Stomach (tissue), 9 donors: ENCODE measurements around the gene NCKAP1. TPM values are rescaled to one million over a fixed set of nuclear protein-coding genes. Genes with fewer than 3 reads are reported as not detected.

Experiments used
- DNase-seq, 2 donors: peaks; one replicate each; pipeline versions ENCODE4 v3.0.0 to v3.0.0-alpha.2; 2013 to 2019
- H3K27ac ChIP-seq, 5 donors: fragments of 200-600 bp in 4 of 5; sonication (generic) in 4 of 5; one replicate each; pipeline ENCODE4 v1.5.1; 2013 to 2019; ENCODE audit warnings: mild to moderate bottlenecking in 1 of 5, moderate library complexity in 1 of 5
- H3K27me3 ChIP-seq, 3 donors: fragments of 200-600 bp; sonication (generic); one replicate each; pipeline ENCODE4 v1.5.1; 2017 to 2019; ENCODE audit warnings: mixed run types in 1 of 3
- H3K36me3 ChIP-seq, 4 donors: fragments of 200-600 bp; sonication (generic); 1 replicate in 3 of 4; 2 replicates in 1 of 4; pipeline ENCODE4 v1.5.1; 2016 to 2019
- H3K4me1 ChIP-seq, 4 donors: fragments of 200-600 bp; sonication (generic); one replicate each; pipeline ENCODE4 v1.5.1; 2016 to 2019
- H3K4me3 ChIP-seq, 4 donors: fragments of 200-600 bp; sonication (generic) in 3 of 4; one replicate each; pipeline ENCODE4 v1.5.1; 2016 to 2019; ENCODE audit warnings: mild to moderate bottlenecking in 1 of 4
- H3K9me3 ChIP-seq, 4 donors: fragments of 200-600 bp; sonication (generic); one replicate each; pipeline ENCODE4 v1.5.1; 2016 to 2019
- CTCF ChIP-seq, 7 experiments: fragments of 450-650 bp in 4 of 7; fragments of 200-600 bp in 3 of 7; sonication (generic) in 3 of 7; IDR thresholded peaks; one replicate each; pipeline ENCODE4 v1.5.1; 2016 to 2019; ENCODE audit warnings: antibody characterized with exemption in 7 of 7, control low read depth in 2 of 7, mild to moderate bottlenecking in 1 of 7
- EP300 ChIP-seq: sonication (generic); formaldehyde crosslinking; IDR thresholded peaks from one replicate; pipeline ENCODE4 v1.6.1; 2017; ENCODE audit warnings: antibody characterized with exemption
- POLR2A ChIP-seq, 4 donors: fragments of 450-650 bp; IDR thresholded peaks; one replicate each; pipeline ENCODE4 v1.6.1; 2016; ENCODE audit warnings: antibody characterized with exemption in 4 of 4, control low read depth in 2 of 4, mild to moderate bottlenecking in 1 of 4, moderate library complexity in 1 of 4
- POLR2AphosphoS5 ChIP-seq, 3 donors: sonication (generic); formaldehyde crosslinking; IDR thresholded peaks; one replicate each; pipeline ENCODE4 v1.6.1; 2016; ENCODE audit warnings: antibody characterized with exemption in 3 of 3
- WGBS, 5 donors: extraction: QIAGEN DNeasy Blood & Tissue Kit in 3 of 5; methylation state at CpG; one replicate each; pipeline versions ENCODE4 v1.1.5 to v1.1.7; 2013 to 2018; 5-methylcytosine and 5-hydroxymethylcytosine counted together
- intact Hi-C: fragments of 100-400 bp; cut with DNase I; formaldehyde crosslinking; loops from one replicate; pipeline ENCODE4 v1.15.1; 2023; ENCODE audit warnings: low total_unique reads
- polyA plus RNA-seq, 3 donors: library from polyadenylated mRNA; stranded (reverse); fragments of 200-250 nt; gene quantifications; one replicate each; pipeline ENCODE4 v1.2.3, GENCODE V29; 2013
- total RNA-seq, 5 donors: library from RNA; depleted of rRNA; stranded (reverse); fragments of >200 nt; gene quantifications; one replicate each; pipeline versions ENCODE4 v1.1.0 to v1.2.3, GENCODE V29; 2014 to 2016
- donor health status: healthy with polysubstance abuse.
- donor health status: Bipolar disorder and iron deficiency.
- donor health status: healthy.

The NCKAP1 gene
- total and polyA plus RNA-seq, 8 donors, result 13.0 to 262 (median 68.8) TPM

GRCh38 chr2:182920631-182921056 lies 117.6 kb downstream of the NCKAP1 start:
- H3K9me3 ChIP-seq, result no peaks in the 10 kb centered on the region
- DNase-seq, result no peak
- H3K4me3 ChIP-seq, result no peak overlapping the region
- H3K4me1 ChIP-seq, result peaks cover 0 to 14% (median 5%) of the 10 kb centered on the region in 4 donors
- WGBS, 5 donors, result 79 to 89% (median 84%) methylated on average over 5 of the region's 5 CpGs
- intact Hi-C loops, result no loop called here
- peaks cover 3 to 66% (median 47%) of the 10 kb centered on the region in 4 donors for H3K36me3 ChIP-seq
- H3K27ac ChIP-seq, result no peak overlapping the region
- H3K27me3 ChIP-seq, result no peaks in the 10 kb centered on the region
- TF ChIP-seq EP300 (no peak), POLR2AphosphoS5 (IDR thresholded peaks at IDR 0.05) (no peak), POLR2A (IDR thresholded peaks at IDR 0.05) (no peak), CTCF (IDR thresholded peaks at IDR 0.05) (no peak)

- H3K27ac ChIP-seq, result no peak overlapping the region
- TF ChIP-seq EP300 (no peak), POLR2A (IDR thresholded peaks at IDR 0.05) (no peak), POLR2AphosphoS5 (IDR thresholded peaks at IDR 0.05) (no peak), CTCF (IDR thresholded peaks at IDR 0.05) (no peak)
- 92 to 97% (median 95%) methylated on average over 7 of the region's 7 CpGs for WGBS, 5 donors
- no peaks in the 10 kb centered on the region for H3K27me3 ChIP-seq
- intact Hi-C loops, result no loop called here
- H3K4me3 ChIP-seq, result no peak overlapping the region
- H3K9me3 ChIP-seq, result no peaks in the 10 kb centered on the region
- peaks cover 3 to 66% (median 53%) of the 10 kb centered on the region in 4 donors for H3K36me3 ChIP-seq
- H3K4me1 ChIP-seq, result peaks cover 0 to 16% (median 8%) of the 10 kb centered on the region in 4 donors
- DNase-seq, result no peak
These were observed 118.2 kb downstream of the NCKAP1 start for GRCh38 chr2:182920089-182920488.

- H3K4me1 ChIP-seq, result peaks cover 0 to 19% (median 7%) of the 10 kb centered on the region in 4 donors
- no peaks in the 10 kb centered on the region for H3K9me3 ChIP-seq
- H3K36me3 ChIP-seq, result peaks cover 3 to 74% (median 61%) of the 10 kb centered on the region in 4 donors
- intact Hi-C loops, result no loop called here
- WGBS, 5 donors, result 24 to 50% (median 33%) methylated on average over 1 of the region's 1 CpG
- no peak for TF ChIP-seq EP300
- TF ChIP-seq POLR2AphosphoS5 (IDR thresholded peaks at IDR 0.05), result no peak
- no peak for TF ChIP-seq CTCF (IDR thresholded peaks at IDR 0.05)
- no peak for TF ChIP-seq POLR2A (IDR thresholded peaks at IDR 0.05)
- no peak overlapping the region for H3K4me3 ChIP-seq
- no peak for DNase-seq
- H3K27ac ChIP-seq, result no peak overlapping the region
- no peaks in the 10 kb centered on the region for H3K27me3 ChIP-seq
These were observed 119.2 kb downstream of the NCKAP1 start for GRCh38 chr2:182918961-182919652.

- TF ChIP-seq POLR2A (IDR thresholded peaks at IDR 0.05), result no peak
- no peak for TF ChIP-seq CTCF (IDR thresholded peaks at IDR 0.05)
- TF ChIP-seq POLR2AphosphoS5 (IDR thresholded peaks at IDR 0.05), result no peak
- no peak for TF ChIP-seq EP300
- peaks cover 0 to 15% (median 6%) of the 10 kb centered on the region in 4 donors for H3K4me1 ChIP-seq
- no peak overlapping the region for H3K4me3 ChIP-seq
- H3K36me3 ChIP-seq, result peaks cover 0 to 76% (median 62%) of the 10 kb centered on the region in 4 donors
- no peaks in the 10 kb centered on the region for H3K9me3 ChIP-seq
- no peak overlapping the region for H3K27ac ChIP-seq
- DNase-seq, result no peak
- intact Hi-C loops, result no loop called here
- H3K27me3 ChIP-seq, result no peaks in the 10 kb centered on the region
These were observed 120.3 kb downstream of the NCKAP1 start for GRCh38 chr2:182917924-182918323.
